ENCODE results near the gene DTX4. TPM values are rescaled to one million over a fixed set of nuclear protein-coding genes. Genes with fewer than 3 reads are reported as not detected.
"Not testable (repeated sequence)": the region's sequence is repeated elsewhere in the genome, so short reads cannot be mapped to it uniquely, and the experiment has no call there.

The DTX4 gene
- 1 to 10 TPM; 3.1 to 8.8 (median 4.5) TPM for total RNA-seq

GRCh38 chr11:59171508-59172322, at the start of gene DTX4:
Gene DTX4, plus strand, starts transcription at chr11:59172132. Its CDS starts 464 bp downstream, at chr11:59172596.
- intact Hi-C loops (cut with DNase I) = loop anchor here (1.0 to 10.0 kb wide), 3 partner anchors 36 to 263 kb away; partner anchors contain the start of gene OR5A1
- peak; percentile 72 to 94 (median 88) for TF ChIP-seq CTCF (IDR thresholded peaks at IDR 0.05)
- TF ChIP-seq POLR2AphosphoS5 (IDR thresholded peaks at IDR 0.05) = peak in 1 of 2 donors; percentile 54
- no peak for TF ChIP-seq POLR2A (IDR thresholded peaks at IDR 0.05; ENCODE audit: low read depth)
- no peaks in the 10 kb centered on the region for H3K9me3 ChIP-seq
- peak within 1 kb of the TSS; percentile 64 to 87 (median 74) for H3K4me3 ChIP-seq
- H3K27me3 ChIP-seq = peaks cover 0 to 10% (median 5%) of the 10 kb centered on the region in 4 donors
- H3K4me1 ChIP-seq = peaks cover 9 to 38% (median 25%) of the 10 kb centered on the region in 4 donors
- under 1% methylated on average over 46 of the region's 64 CpGs for WGBS
- H3K27ac ChIP-seq (replicated peaks in 1 of 4) = peak within 1 kb of the TSS; percentile 51 to 74 (median 70)
- peak; percentile 97 for DNase-seq (ENCODE audit: extremely low spot score)
- no peaks in the 10 kb centered on the region for H3K36me3 ChIP-seq

GRCh38 chr11:59135648-59136461, 36.1 kb upstream of the DTX4 start:
- peaks cover 0 to 10% (median 7%) of the 10 kb centered on the region in 4 donors for H3K4me1 ChIP-seq
- intact Hi-C loops (cut with DNase I) = loop anchor here (5.0 to 10.0 kb wide), 3 partner anchors 39 to 481 kb away; no protein-coding TSS in a partner anchor
- H3K27me3 ChIP-seq = no peaks in the 10 kb centered on the region
- no peaks in the 10 kb centered on the region for H3K9me3 ChIP-seq
- DNase-seq (ENCODE audit: extremely low spot score) = peak; percentile 94
- H3K36me3 ChIP-seq = peaks cover 10 to 42% (median 13%) of the 10 kb centered on the region in 4 donors
- H3K27ac ChIP-seq (replicated peaks in 1 of 4) = no peak overlapping the region
- peak overlapping the region in 3 of 4 donors; percentile 12 to 22 (median 15) for H3K4me3 ChIP-seq
- 24% methylated on average over 9 of the region's 20 CpGs for WGBS
- TF ChIP-seq POLR2A (IDR thresholded peaks at IDR 0.05; ENCODE audit: low read depth) (no peak), POLR2AphosphoS5 (IDR thresholded peaks at IDR 0.05) (no peak), CTCF (IDR thresholded peaks at IDR 0.05) (peak in 2 of 3 experiments; percentile 90 to 94), EP300 (IDR thresholded peaks at IDR 0.05) (no peak)

- 80% methylated on average over 6 of the region's 6 CpGs for WGBS
- H3K36me3 ChIP-seq = peaks cover 4 to 39% (median 8%) of the 10 kb centered on the region in 4 donors
Observed at GRCh38 chr11:59136551-59136950, 35.4 kb upstream of the DTX4 start.

GRCh38 chr11:59137190-59137589, 34.7 kb upstream of the DTX4 start:
- 93% methylated on average over 17 of the region's 17 CpGs for WGBS
- H3K4me1 ChIP-seq = peaks cover 0 to 15% (median 13%) of the 10 kb centered on the region in 4 donors
- H3K4me3 ChIP-seq = no peak overlapping the region
- H3K36me3 ChIP-seq = peaks cover 0 to 32% (median 2%) of the 10 kb centered on the region in 4 donors
- DNase-seq (ENCODE audit: extremely low spot score) = no peak
- no peaks in the 10 kb centered on the region for H3K9me3 ChIP-seq
- H3K27ac ChIP-seq (replicated peaks in 1 of 4) = no peak overlapping the region
- H3K27me3 ChIP-seq = no peaks in the 10 kb centered on the region
- TF ChIP-seq POLR2A (IDR thresholded peaks at IDR 0.05; ENCODE audit: low read depth) (no peak), CTCF (IDR thresholded peaks at IDR 0.05) (no peak), EP300 (IDR thresholded peaks at IDR 0.05) (no peak), POLR2AphosphoS5 (IDR thresholded peaks at IDR 0.05) (no peak)
- intact Hi-C loops (cut with DNase I) = loop anchor here (5.0 to 10.0 kb wide), 3 partner anchors 40 to 482 kb away; no protein-coding TSS in a partner anchor

More at GRCh38 chr11:59136551-59136950, 35.4 kb upstream of the DTX4 start:
- H3K9me3 ChIP-seq; H3K27ac ChIP-seq (replicated peaks in 1 of 4); H3K4me1 ChIP-seq; H3K4me3 ChIP-seq; H3K27me3 ChIP-seq; DNase-seq (ENCODE audit: extremely low spot score): not testable (repeated sequence)
- intact Hi-C loops (cut with DNase I) = loop anchor here (5.0 to 10.0 kb wide), 3 partner anchors 39 to 482 kb away; no protein-coding TSS in a partner anchor

All from esophagus muscularis mucosa (tissue), 4 donors.